Stimulated activated CD8-positive, alpha-beta memory T cell treated with anti-CD3 and anti-CD28 coated beads, Interleukin-15, amount 100 ng/mL, for 1 hour (primary cell): ENCODE measurements around the gene UBE2M.

Source experiments
- DNase-seq: peaks from one replicate; pipeline ENCODE4 v3.0.0-alpha.2; 2020; ENCODE audit warnings: low read depth

The UBE2M gene

GRCh38 chr19:58570770-58571574, 12.6 kb upstream of the UBE2M start:
- DNase-seq, result no peak

- DNase-seq, result no peak
Measured at GRCh38 chr19:58569943-58570670, 11.7 kb upstream of the UBE2M start.

GRCh38 chr19:58569191-58569942, 11.0 kb upstream of the UBE2M start:
- DNase-seq, result no peak

- DNase-seq, result no peak
Measured at GRCh38 chr19:58568453-58569130, 10.2 kb upstream of the UBE2M start.

GRCh38 chr19:58566989-58567388, 8.6 kb upstream of the UBE2M start:
- no peak for DNase-seq

- DNase-seq, result no peak
Measured at GRCh38 chr19:58563823-58564222, 5.4 kb upstream of the UBE2M start.

- no peak for DNase-seq
Measured at GRCh38 chr19:58563034-58563573, 4.7 kb upstream of the UBE2M start.

GRCh38 chr19:58562122-58563033, 4.0 kb upstream of the UBE2M start:
- no peak for DNase-seq

GRCh38 chr19:58561373-58562121, 3.1 kb upstream of the UBE2M start:
- DNase-seq, result no peak

GRCh38 chr19:58560921-58561320, 2.5 kb upstream of the UBE2M start:
- no peak for DNase-seq

GRCh38 chr19:58560007-58560887, 1.8 kb upstream of the UBE2M start:
- no peak for DNase-seq

- no peak for DNase-seq
Measured at GRCh38 chr19:58559275-58560006, 1.0 kb upstream of the UBE2M start.

GRCh38 chr19:58558623-58559274, 338 bp upstream of the UBE2M start:
- DNase-seq, result peak; percentile 99

- no peak for DNase-seq
Measured at GRCh38 chr19:58557221-58558065, 968 bp downstream of the UBE2M start.

- DNase-seq, result no peak
Measured at GRCh38 chr19:58556622-58557220, 1.7 kb downstream of the UBE2M start.

GRCh38 chr19:58555920-58556621, 2.3 kb downstream of the UBE2M start:
- no peak for DNase-seq
